HepG2 (cell line): ENCODE results near the gene TRIO. TPM values are rescaled to one million over a fixed set of nuclear protein-coding genes. Genes with fewer than 3 reads are reported as not detected.

Source experiments
- ATAC-seq: fragments of 200-7000 bp; cut with Tn5 transposase; 3 replicates; pipeline ENCODE4 v1.9.1; 2020; ENCODE audit warnings: mild to moderate bottlenecking, moderate library complexity
- BruUV-seq: library from RNA; stranded (reverse); fragments of 400-500 nt; replicated peaks from 2 replicates; lab custom pipeline; 2021; lab: Mats Ljungman, UMichigan
- CTCF ChIA-PET: fragments of 300-600 bp; formaldehyde crosslinking; extraction: SDS; loops from one replicate; lab custom pipeline; 2021; ENCODE audit warnings: low total read pairs, inconsistent platforms, low intra/inter-chr PET ratio; lab: Yijun Ruan, JAX
- POLR2A ChIA-PET: fragments of 350-600 bp; sonication (Branson Sonifier 250); formaldehyde crosslinking; loops from one replicate; lab custom pipeline; 2020; ENCODE audit warnings: antibody characterized with exemption, inconsistent platforms; lab: Yijun Ruan, JAX
- DNase-seq: peaks from one replicate; pipeline ENCODE4 v3.0.0-alpha.2; 2015; ENCODE audit warnings: low spot score
- FAIRE-seq: peaks from 3 replicates; lab custom pipeline; 2011; peaks lifted over from hg19 to GRCh38; lab: Jason Lieb, UNC
- H2AFZ ChIP-seq: one replicate; pipeline ENCODE4 v1.6.1; 2011; ENCODE audit warnings: low read length, inconsistent platforms
- H3K27ac ChIP-seq: fragments of 300-600 bp; 3 replicates; pipeline ENCODE4 v1.8.0; 2011; ENCODE audit warnings: mixed run types, mild to moderate bottlenecking, mixed read lengths, low read length, inconsistent platforms; ENCODE audit not compliant: insufficient read depth; ENCODE audit errors: extremely low read length
- H3K27me3 ChIP-seq, 2 experiments: fragments of 200-600 bp in 1 of 2; 2 replicates in 1 of 2; 3 replicates in 1 of 2; pipeline versions ENCODE4 v1.6.0 to v1.8.0; 2011; ENCODE audit warnings: low read length in 2 of 2, mild to moderate bottlenecking in 2 of 2, moderate library complexity in 2 of 2, inconsistent platforms in 1 of 2; ENCODE audit not compliant: insufficient read depth in 2 of 2, control insufficient read depth in 1 of 2
- H3K36me3 ChIP-seq, 2 experiments: fragments of 200-600 bp in 1 of 2; replicated peaks in 1 of 2; 2 replicates in 1 of 2; 3 replicates in 1 of 2; pipeline versions ENCODE4 v1.5.1 to v1.8.0; 2011; ENCODE audit warnings: low read length in 2 of 2, inconsistent platforms in 1 of 2; ENCODE audit not compliant: insufficient read depth in 2 of 2, control insufficient read depth in 1 of 2
- H3K4me1 ChIP-seq: 2 replicates; pipeline ENCODE4 v1.5.1; 2012; ENCODE audit warnings: low read length, inconsistent platforms; ENCODE audit not compliant: insufficient read depth
- H3K4me2 ChIP-seq: 2 replicates; pipeline ENCODE4 v1.6.0; 2011; ENCODE audit warnings: low read depth, low read length, inconsistent platforms
- H3K4me3 ChIP-seq, 3 experiments: fragments of 200-600 bp in 1 of 3; sonication (generic), shearing (Covaris generic) in 1 of 3; replicated peaks in 1 of 3; 2 replicates each; pipeline ENCODE4 v1.5.1; 2011 to 2016; ENCODE audit warnings: low read length in 3 of 3, inconsistent platforms in 2 of 3, low read depth in 2 of 3, mild to moderate bottlenecking in 2 of 3, control low read depth in 1 of 3, mixed read lengths in 1 of 3; ENCODE audit not compliant: insufficient read depth in 1 of 3
- H3K79me2 ChIP-seq: one replicate; pipeline ENCODE4 v1.6.1; 2011; ENCODE audit warnings: low read length, inconsistent platforms; ENCODE audit not compliant: insufficient read depth
- H3K9ac ChIP-seq: 2 replicates; pipeline ENCODE4 v1.6.0; 2011; ENCODE audit warnings: mild to moderate bottlenecking, low read depth, low read length, inconsistent platforms; ENCODE audit not compliant: insufficient read depth
- H3K9me3 ChIP-seq: 2 replicates; pipeline ENCODE4 v1.5.1; 2012; ENCODE audit warnings: mild to moderate bottlenecking, low read length
- H4K20me1 ChIP-seq: 2 replicates; pipeline ENCODE4 v1.6.0; 2011; ENCODE audit warnings: inconsistent platforms, mild to moderate bottlenecking, low read length, moderate library complexity; ENCODE audit not compliant: insufficient read depth
- CAMTA2 ChIP-seq: sonication (generic); formaldehyde crosslinking; IDR thresholded peaks from 2 replicates; pipeline ENCODE4 v1.4.0; 2020; ENCODE audit warnings: mild to moderate bottlenecking, missing genetic modification reagents, borderline replicate concordance
- CBX2 ChIP-seq, 2 experiments: fragments of 200-600 bp in 1 of 2; sonication (generic); formaldehyde crosslinking in 1 of 2; IDR thresholded peaks; 2 replicates each; pipeline versions ENCODE4 v1.7.0 to v1.8.1; 2018 to 2022; ENCODE audit warnings: low read depth in 2 of 2, low read length in 1 of 2, mild to moderate bottlenecking in 1 of 2, missing genetic modification reagents in 1 of 2
- EEA1 ChIP-seq: sonication (generic); formaldehyde crosslinking; IDR thresholded peaks from 2 replicates; pipeline ENCODE4 v1.5.1; 2020; ENCODE audit warnings: mild to moderate bottlenecking, missing genetic modification reagents, borderline replicate concordance
- GATAD2A ChIP-seq: IDR thresholded peaks from 2 replicates; pipeline ENCODE4 v1.6.1; 2016
- GTF2F1 ChIP-seq: fragments of 150-350 bp; IDR thresholded peaks from 2 replicates; pipeline ENCODE4 v1.6.1; 2014; ENCODE audit warnings: low read length
- MEIS2 ChIP-seq: sonication (generic); formaldehyde crosslinking; IDR thresholded peaks from 2 replicates; pipeline ENCODE4 v1.9.0; 2021; ENCODE audit warnings: mild to moderate bottlenecking, missing genetic modification reagents
- ONECUT2 ChIP-seq: sonication (generic); formaldehyde crosslinking; IDR thresholded peaks from 2 replicates; pipeline ENCODE4 v1.4.0; 2020; ENCODE audit warnings: missing genetic modification reagents
- TOE1 ChIP-seq: sonication (generic); formaldehyde crosslinking; IDR thresholded peaks from 2 replicates; pipeline ENCODE4 v1.4.0; 2020; ENCODE audit warnings: mild to moderate bottlenecking, missing genetic modification reagents
- ZNF776 ChIP-seq: sonication (generic); formaldehyde crosslinking; IDR thresholded peaks from 2 replicates; pipeline ENCODE4 v1.4.0; 2020; ENCODE audit warnings: mild to moderate bottlenecking, missing genetic modification reagents
- ZNF83 ChIP-seq: sonication (generic); formaldehyde crosslinking; IDR thresholded peaks from 2 replicates; pipeline ENCODE4 v1.4.0; 2020; ENCODE audit warnings: missing genetic modification reagents, mild to moderate bottlenecking, borderline replicate concordance
- WGBS: methylation state at CpG from one replicate; pipeline ENCODE4 v1.1.6; 2017; ENCODE audit warnings: low lambda C conversion rate; 5-methylcytosine and 5-hydroxymethylcytosine counted together
- in situ Hi-C: cut with HindIII; loops from 2 replicates; pipeline ENCODE4 v1.10.0; 2017; ENCODE audit warnings: low pct_unique_long_range_greater_than_20kb; ENCODE audit not compliant: extremely low pct_ligation_motif_present
- intact Hi-C: fragments of 100-400 bp; cut with micrococcal nuclease; formaldehyde crosslinking; loops from one replicate; pipeline ENCODE4 v1.10.0; 2022; ENCODE audit not compliant: unreplicated experiment
- polyA plus RNA-seq, 8 experiments: library from polyadenylated mRNA; depleted of rRNA in 3 of 8; stranded (reverse) in 7 of 8; unstranded in 1 of 8; fragments of >200 nt; fragmentation: Illumina TruSeq in 4 of 8; extraction: Trizol in 4 of 8; gene quantifications; 2 replicates each; pipeline versions ENCODE4 v1.2.1 to v1.2.3, GENCODE V29; 2011 to 2016; ENCODE audit warnings: low read depth in 4 of 8, missing spikeins in 1 of 8, mixed read lengths in 1 of 8; ENCODE audit not compliant: insufficient read depth in 1 of 8
- total RNA-seq, 5 experiments: library from RNA; depleted of rRNA; stranded (reverse); fragments of >200 nt; fragmentation: Illumina TruSeq; extraction: Trizol; gene quantifications; 2 replicates each; pipeline ENCODE4 v1.2.3, GENCODE V29; 2016; ENCODE audit warnings: low read depth in 1 of 5
- TF ChIP-seq, protein P1 (sequence below): fragments of 450-650 bp; IDR thresholded peaks from 2 replicates; pipeline ENCODE4 v1.6.1; 2017; ENCODE audit warnings: mild to moderate bottlenecking
- TF ChIP-seq, protein P2 (sequence below): sonication (generic); formaldehyde crosslinking; IDR thresholded peaks from 2 replicates; pipeline ENCODE4 v1.8.0; 2022; ENCODE audit warnings: low read depth, missing genetic modification reagents
- TF ChIP-seq, protein P3 (sequence below): sonication (generic); formaldehyde crosslinking; IDR thresholded peaks from 2 replicates; pipeline ENCODE4 v1.8.1; 2022; ENCODE audit warnings: mild to moderate bottlenecking, missing genetic modification reagents

TRIO gene
- total and polyA plus RNA-seq, 2 of the 13 experiments (the other 11 are each of a cell fraction or from before 2014, with no cell fraction given): 45.2 to 45.9 TPM

DNA sequence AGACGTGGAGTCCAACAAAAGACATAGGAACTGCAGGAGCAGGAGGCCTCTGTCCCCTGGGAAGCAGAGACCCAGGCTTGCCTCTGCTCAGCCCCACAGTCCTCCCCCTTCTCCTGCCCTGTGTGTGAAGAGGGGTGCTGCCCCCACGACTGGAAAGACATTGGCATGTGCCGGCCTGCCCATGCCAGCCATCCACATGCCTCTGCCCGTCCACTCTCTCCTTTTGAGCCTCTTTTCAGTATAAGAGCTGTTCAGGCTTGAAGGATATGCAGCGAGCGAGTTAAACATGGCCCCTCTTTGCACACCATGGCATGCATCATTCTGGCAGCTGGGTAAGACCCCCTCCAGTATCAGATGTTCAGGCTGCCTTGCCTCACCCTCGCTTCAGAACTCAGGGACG lies 278.7 kb downstream of the TRIO start:
- no peak for DNase-seq
- BruUV-seq: no TSS peak
- no peak for FAIRE-seq
- in situ Hi-C loops: no loop called here
- ChIA-PET CTCF (no interaction called here), POLR2A (no interaction called here)
- Histone ChIP-seq H3K79me2 (no peaks in the 10 kb centered on the region), H4K20me1 (no peaks in the 10 kb centered on the region), H3K4me3 (no peak overlapping the region), H3K9me3 (no peaks in the 10 kb centered on the region), H3K36me3 (peaks cover 25 to 66% of the 10 kb centered on the region in 2 experiments; a peak in 4 of 5 replicates), H3K4me2 (no peak overlapping the region), H3K27me3 (no peaks in the 10 kb centered on the region), H3K9ac (no peak overlapping the region), H3K27ac (no peak overlapping the region), H3K4me1 (no peaks in the 10 kb centered on the region), H2AFZ (no peak overlapping the region)
- intact Hi-C loops: no loop called here
- 100% methylated on average over 8 of the region's 8 CpGs for whole genome bisulfite sequencing
- ATAC-seq: no peak
- TF ChIP-seq MEIS2 (no peak), CBX2 (IDR thresholded peaks at IDR 0.05; ENCODE audit: low read depth, low read length) (no peak), CBX2 (CRISPR knock-in tag; IDR thresholded peaks at IDR 0.05; ENCODE audit: low read depth) (no peak), CAMTA2 (no peak), GATAD2A (CRISPR knock-in tag) (no peak)

DNA sequence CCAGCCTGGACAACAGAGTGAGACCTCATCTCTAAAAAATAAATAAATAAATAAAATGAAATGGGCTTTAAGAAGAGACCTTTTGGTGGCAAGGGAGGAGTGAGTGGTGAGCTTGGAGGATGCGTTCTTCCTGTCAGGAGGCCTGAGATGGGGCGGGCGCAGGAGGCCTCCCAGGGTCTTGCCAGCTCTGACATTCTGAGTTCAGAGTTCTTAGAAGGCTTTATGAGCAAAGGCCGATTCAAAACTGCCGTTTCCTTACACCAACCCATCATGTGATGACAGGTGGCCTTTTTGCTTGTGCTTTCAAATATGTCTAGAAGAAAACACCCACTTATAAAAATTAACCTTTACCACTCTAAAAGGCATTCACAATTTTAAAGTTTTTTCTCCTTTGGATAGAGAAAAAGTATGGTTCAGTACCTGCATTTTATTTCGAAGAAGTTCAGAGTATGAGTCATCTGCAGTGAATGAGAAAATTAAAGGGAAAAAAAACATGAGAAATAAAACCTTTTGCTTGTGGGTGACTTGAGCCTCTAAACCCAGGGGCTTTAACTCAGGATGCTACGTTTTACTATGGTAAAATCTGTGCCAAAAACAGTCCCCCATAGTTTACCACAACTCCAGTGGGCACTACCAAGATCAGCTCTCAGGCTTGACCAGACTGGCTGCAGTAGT lies 281.0 kb downstream of the TRIO start:
- Histone ChIP-seq H3K9me3 (no peaks in the 10 kb centered on the region), H3K36me3 (peaks cover 24 to 61% of the 10 kb centered on the region in 2 experiments; a peak in 4 of 5 replicates), H3K4me2 (no peak overlapping the region), H2AFZ (no peak overlapping the region), H3K27me3 (no peaks in the 10 kb centered on the region), H3K4me3 (no peak overlapping the region), H3K4me1 (no peaks in the 10 kb centered on the region), H4K20me1 (no peaks in the 10 kb centered on the region), H3K27ac (no peak overlapping the region), H3K9ac (no peak overlapping the region), H3K79me2 (no peaks in the 10 kb centered on the region)
- 98% methylated on average over 7 of the region's 7 CpGs for WGBS
- FAIRE-seq (no peak), ATAC-seq (no peak), DNase-seq (no peak)
- intact Hi-C loops: no loop called here
- in situ Hi-C loops: no loop called here
- BruUV-seq: TSS peak; percentile 21
- CTCF ChIA-PET: no interaction called here
- POLR2A ChIA-PET: no interaction called here
- TF ChIP-seq ZNF83 (CRISPR knock-in tag) (no peak), ONECUT2 (CRISPR knock-in tag) (no peak), GTF2F1 (no peak), ZNF776 (CRISPR knock-in tag) (no peak), TOE1 (CRISPR knock-in tag) (no peak), EEA1 (CRISPR knock-in tag) (no peak)
- TF ChIP-seq, protein P1, sequence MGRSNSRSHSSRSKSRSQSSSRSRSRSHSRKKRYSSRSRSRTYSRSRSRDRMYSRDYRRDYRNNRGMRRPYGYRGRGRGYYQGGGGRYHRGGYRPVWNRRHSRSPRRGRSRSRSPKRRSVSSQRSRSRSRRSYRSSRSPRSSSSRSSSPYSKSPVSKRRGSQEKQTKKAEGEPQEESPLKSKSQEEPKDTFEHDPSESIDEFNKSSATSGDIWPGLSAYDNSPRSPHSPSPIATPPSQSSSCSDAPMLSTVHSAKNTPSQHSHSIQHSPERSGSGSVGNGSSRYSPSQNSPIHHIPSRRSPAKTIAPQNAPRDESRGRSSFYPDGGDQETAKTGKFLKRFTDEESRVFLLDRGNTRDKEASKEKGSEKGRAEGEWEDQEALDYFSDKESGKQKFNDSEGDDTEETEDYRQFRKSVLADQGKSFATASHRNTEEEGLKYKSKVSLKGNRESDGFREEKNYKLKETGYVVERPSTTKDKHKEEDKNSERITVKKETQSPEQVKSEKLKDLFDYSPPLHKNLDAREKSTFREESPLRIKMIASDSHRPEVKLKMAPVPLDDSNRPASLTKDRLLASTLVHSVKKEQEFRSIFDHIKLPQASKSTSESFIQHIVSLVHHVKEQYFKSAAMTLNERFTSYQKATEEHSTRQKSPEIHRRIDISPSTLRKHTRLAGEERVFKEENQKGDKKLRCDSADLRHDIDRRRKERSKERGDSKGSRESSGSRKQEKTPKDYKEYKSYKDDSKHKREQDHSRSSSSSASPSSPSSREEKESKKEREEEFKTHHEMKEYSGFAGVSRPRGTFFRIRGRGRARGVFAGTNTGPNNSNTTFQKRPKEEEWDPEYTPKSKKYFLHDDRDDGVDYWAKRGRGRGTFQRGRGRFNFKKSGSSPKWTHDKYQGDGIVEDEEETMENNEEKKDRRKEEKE: no peak
- TF ChIP-seq, protein P2, sequence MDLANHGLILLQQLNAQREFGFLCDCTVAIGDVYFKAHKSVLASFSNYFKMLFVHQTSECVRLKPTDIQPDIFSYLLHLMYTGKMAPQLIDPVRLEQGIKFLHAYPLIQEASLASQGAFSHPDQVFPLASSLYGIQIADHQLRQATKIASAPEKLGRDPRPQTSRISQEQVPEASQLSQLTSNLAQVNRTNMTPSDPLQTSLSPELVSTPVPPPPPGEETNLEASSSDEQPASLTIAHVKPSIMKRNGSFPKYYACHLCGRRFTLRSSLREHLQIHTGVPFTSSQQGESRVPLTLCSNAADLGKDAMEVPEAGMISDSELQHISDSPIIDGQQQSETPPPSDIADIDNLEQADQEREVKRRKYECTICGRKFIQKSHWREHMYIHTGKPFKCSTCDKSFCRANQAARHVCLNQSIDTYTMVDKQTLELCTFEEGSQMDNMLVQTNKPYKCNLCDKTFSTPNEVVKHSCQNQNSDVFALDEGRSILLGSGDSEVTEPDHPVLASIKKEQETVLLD (CRISPR knock-in tag): no peak
- TF ChIP-seq, protein P3, sequence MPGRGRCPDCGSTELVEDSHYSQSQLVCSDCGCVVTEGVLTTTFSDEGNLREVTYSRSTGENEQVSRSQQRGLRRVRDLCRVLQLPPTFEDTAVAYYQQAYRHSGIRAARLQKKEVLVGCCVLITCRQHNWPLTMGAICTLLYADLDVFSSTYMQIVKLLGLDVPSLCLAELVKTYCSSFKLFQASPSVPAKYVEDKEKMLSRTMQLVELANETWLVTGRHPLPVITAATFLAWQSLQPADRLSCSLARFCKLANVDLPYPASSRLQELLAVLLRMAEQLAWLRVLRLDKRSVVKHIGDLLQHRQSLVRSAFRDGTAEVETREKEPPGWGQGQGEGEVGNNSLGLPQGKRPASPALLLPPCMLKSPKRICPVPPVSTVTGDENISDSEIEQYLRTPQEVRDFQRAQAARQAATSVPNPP: no peak
